Glutamatergic neuron (in vitro differentiated cells): Measurements from ENCODE around the gene PDLIM1. TPM values are rescaled to one million over a fixed set of nuclear protein-coding genes. Genes with fewer than 3 reads are reported as not detected.

Source experiments
- DNase-seq: peaks from one replicate; pipeline ENCODE4 v3.0.0; 2022
- H3K27ac Mint-ChIP-seq: one replicate; pipeline ENCODE4 v1.8.0; 2020; ENCODE audit warnings: mild to moderate bottlenecking, mixed read lengths, inconsistent platforms; ENCODE audit not compliant: unreplicated experiment
- H3K27me3 Mint-ChIP-seq: one replicate; pipeline ENCODE4 v1.8.0; 2020; ENCODE audit warnings: mild to moderate bottlenecking, moderate library complexity, mixed read lengths, inconsistent platforms; ENCODE audit not compliant: unreplicated experiment
- H3K36me3 Mint-ChIP-seq: one replicate; pipeline ENCODE4 v1.8.0; 2020; ENCODE audit warnings: mild to moderate bottlenecking, mixed read lengths, inconsistent platforms; ENCODE audit not compliant: unreplicated experiment
- H3K4me1 Mint-ChIP-seq: one replicate; pipeline ENCODE4 v1.8.0; 2020; ENCODE audit warnings: mild to moderate bottlenecking, low read depth, mixed read lengths, inconsistent platforms; ENCODE audit not compliant: unreplicated experiment
- H3K4me3 Mint-ChIP-seq: one replicate; pipeline ENCODE4 v1.8.0; 2020; ENCODE audit warnings: mild to moderate bottlenecking, mixed read lengths, inconsistent platforms; ENCODE audit not compliant: unreplicated experiment
- H3K9me3 Mint-ChIP-seq: one replicate; pipeline ENCODE4 v1.8.0; 2020; ENCODE audit warnings: mild to moderate bottlenecking, moderate library complexity, mixed read lengths, inconsistent platforms; ENCODE audit not compliant: unreplicated experiment
- total RNA-seq: library from RNA; stranded (reverse); fragmentation: NEBNext Ultra II Directional; extraction: Animal tissue kit (Norgen Biotek cat#: 25700); gene quantifications from one replicate; pipeline ENCODE4 v1.2.1, GENCODE V29; 2021; ENCODE audit not compliant: unreplicated experiment
- TF ChIP-seq, protein P1 (sequence below): fragments of 200-600 bp; sonication (generic); IDR thresholded peaks from one replicate; pipeline ENCODE4 v1.5.0; 2021; ENCODE audit not compliant: partially characterized antibody, unreplicated experiment

Gene PDLIM1
- total RNA-seq, 1 donor from 2014 or later = 6.4 TPM

DNA sequence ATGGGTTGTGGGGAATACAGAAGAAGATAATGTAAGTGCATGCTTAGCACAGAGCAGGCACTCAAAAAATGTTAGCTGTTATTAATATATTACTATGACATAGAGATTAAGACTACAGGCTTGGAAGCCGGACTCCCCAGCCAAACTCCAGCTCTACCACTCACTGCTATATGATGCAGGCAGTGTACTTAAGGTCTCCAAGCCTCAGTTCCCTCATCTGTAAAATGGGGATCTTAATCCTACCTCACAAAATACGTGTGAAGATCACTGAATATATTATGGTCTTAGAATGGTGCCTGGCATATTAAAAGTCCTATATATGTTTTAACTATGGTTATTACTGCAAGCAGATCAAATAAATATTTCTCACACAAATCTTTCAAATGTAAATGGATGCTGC, 5.2 kb downstream of the PDLIM1 start:
- Mint-ChIP-seq H3K4me3 (no peak overlapping the region), H3K36me3 (no peaks in the 10 kb centered on the region), H3K27ac (no peak overlapping the region), H3K4me1 (peaks cover 3% of the 10 kb centered on the region), H3K9me3 (peaks cover 2% of the 10 kb centered on the region), H3K27me3 (peaks cover 8% of the 10 kb centered on the region)
- TF ChIP-seq, protein P1, sequence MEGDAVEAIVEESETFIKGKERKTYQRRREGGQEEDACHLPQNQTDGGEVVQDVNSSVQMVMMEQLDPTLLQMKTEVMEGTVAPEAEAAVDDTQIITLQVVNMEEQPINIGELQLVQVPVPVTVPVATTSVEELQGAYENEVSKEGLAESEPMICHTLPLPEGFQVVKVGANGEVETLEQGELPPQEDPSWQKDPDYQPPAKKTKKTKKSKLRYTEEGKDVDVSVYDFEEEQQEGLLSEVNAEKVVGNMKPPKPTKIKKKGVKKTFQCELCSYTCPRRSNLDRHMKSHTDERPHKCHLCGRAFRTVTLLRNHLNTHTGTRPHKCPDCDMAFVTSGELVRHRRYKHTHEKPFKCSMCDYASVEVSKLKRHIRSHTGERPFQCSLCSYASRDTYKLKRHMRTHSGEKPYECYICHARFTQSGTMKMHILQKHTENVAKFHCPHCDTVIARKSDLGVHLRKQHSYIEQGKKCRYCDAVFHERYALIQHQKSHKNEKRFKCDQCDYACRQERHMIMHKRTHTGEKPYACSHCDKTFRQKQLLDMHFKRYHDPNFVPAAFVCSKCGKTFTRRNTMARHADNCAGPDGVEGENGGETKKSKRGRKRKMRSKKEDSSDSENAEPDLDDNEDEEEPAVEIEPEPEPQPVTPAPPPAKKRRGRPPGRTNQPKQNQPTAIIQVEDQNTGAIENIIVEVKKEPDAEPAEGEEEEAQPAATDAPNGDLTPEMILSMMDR = no peak
- no peak for DNase-seq

DNA sequence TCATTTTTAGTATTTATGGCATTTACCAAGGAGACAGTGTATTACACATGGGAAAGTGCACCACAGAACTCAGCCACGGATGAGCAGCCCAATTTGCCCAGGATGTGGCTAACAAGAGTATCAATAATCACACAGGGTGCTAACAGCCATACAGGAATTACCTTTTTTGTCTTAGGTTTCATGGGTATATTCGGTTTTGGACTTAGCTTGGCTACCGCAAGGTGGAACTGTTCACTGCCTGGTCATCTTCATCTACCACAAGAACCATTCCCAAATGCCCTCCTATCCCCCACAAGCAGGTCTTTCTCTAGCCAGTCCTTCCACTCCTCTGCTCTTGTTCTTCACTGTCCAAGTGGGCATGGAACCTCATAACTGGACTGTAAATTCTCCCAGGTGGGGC, 6.0 kb downstream of the PDLIM1 start:
- H3K9me3 Mint-ChIP-seq = no peaks in the 10 kb centered on the region
- no peaks in the 10 kb centered on the region for H3K36me3 Mint-ChIP-seq
- H3K27me3 Mint-ChIP-seq = peaks cover 3% of the 10 kb centered on the region
- no peak overlapping the region for H3K4me3 Mint-ChIP-seq
- H3K27ac Mint-ChIP-seq = no peak overlapping the region
- TF ChIP-seq, protein P1 = no peak
- peaks cover 3% of the 10 kb centered on the region for H3K4me1 Mint-ChIP-seq
- no peak for DNase-seq

DNA sequence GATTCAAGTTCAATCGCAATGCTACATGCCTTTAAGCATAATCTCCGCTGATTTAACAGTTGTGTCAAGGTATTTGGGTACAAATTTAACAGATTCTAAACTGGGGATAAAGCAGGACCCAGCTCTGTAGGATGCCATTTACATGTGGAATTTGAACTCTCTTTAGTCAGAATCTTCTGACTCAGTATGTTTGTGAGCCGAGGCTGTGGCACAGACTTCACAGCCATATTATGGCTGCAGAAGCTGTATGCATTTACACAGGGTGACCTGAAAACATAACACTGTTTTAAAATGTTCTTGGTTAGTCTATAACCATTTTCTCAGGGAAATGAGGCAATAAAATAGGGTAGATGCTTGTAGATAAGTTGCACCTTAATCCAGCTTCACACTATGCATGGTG, 8.7 kb downstream of the PDLIM1 start:
- H3K4me1 Mint-ChIP-seq = peaks cover 5% of the 10 kb centered on the region
- H3K4me3 Mint-ChIP-seq = no peak overlapping the region
- H3K27me3 Mint-ChIP-seq = peaks cover 2% of the 10 kb centered on the region
- H3K9me3 Mint-ChIP-seq = no peaks in the 10 kb centered on the region
- H3K36me3 Mint-ChIP-seq = no peaks in the 10 kb centered on the region
- no peak overlapping the region for H3K27ac Mint-ChIP-seq
- DNase-seq = no peak
- TF ChIP-seq, protein P1 = no peak

DNA sequence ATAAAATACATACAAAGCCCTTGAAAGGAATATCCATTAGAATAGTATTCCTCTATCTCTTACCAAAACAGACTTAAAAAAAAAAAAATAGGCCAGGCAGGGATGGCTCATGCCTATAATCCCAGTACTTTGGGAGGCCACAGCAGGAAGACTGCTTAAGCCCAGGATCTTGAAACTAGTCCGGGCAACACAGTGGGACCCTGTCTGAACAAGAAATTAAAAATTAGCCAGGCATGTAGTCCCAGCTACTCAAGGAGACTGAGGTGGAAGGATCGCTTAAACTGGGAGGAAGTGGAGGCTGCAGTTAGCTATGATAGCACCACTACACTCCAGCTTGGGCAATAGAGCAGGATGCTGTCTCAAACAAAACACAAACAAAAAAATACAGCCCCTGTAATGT, 9.6 kb downstream of the PDLIM1 start:
- no peak overlapping the region for H3K4me3 Mint-ChIP-seq
- no peaks in the 10 kb centered on the region for H3K9me3 Mint-ChIP-seq
- H3K27ac Mint-ChIP-seq = no peak overlapping the region
- no peaks in the 10 kb centered on the region for H3K36me3 Mint-ChIP-seq
- TF ChIP-seq, protein P1 = no peak
- H3K4me1 Mint-ChIP-seq = peaks cover 3% of the 10 kb centered on the region
- DNase-seq = no peak
- H3K27me3 Mint-ChIP-seq = peaks cover 3% of the 10 kb centered on the region

DNA sequence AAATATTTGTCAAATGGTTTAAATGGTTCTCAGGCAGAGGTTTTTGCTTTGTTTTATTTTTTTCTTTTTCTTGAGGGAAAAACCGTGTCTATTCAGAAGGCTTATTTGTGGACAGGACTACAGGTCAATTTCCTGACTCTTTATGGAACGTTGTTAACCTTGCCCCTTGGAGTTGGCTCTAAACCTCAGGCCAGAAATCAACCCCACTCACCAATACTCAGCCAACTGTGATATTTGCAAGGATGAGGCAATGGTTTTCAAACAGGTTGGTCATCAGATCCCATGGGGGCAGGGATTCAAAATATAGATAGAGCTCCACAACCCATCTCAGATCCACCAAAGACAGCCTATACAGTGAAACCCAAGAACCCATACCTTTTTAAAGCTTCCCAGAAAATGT, 10.2 kb downstream of the PDLIM1 start:
- Mint-ChIP-seq H3K27ac (no peak overlapping the region), H3K4me1 (peaks cover 3% of the 10 kb centered on the region), H3K9me3 (no peaks in the 10 kb centered on the region), H3K27me3 (peaks cover 3% of the 10 kb centered on the region), H3K4me3 (no peak overlapping the region), H3K36me3 (no peaks in the 10 kb centered on the region)
- DNase-seq = no peak
- TF ChIP-seq, protein P1 = no peak
